H1 (cell line): ENCODE measurements around the gene HOATZ. TPM values are rescaled to one million over a fixed set of nuclear protein-coding genes. Genes with fewer than 3 reads are reported as not detected.

Experiments used
- CTCF ChIA-PET: fragments of 300-600 bp; sonication (Branson Sonifier 250); formaldehyde crosslinking; loops from one replicate; lab custom pipeline; 2021; ENCODE audit not compliant: partially characterized antibody; lab: Charles Lee
- POLR2A ChIA-PET: fragments of 300-600 bp; sonication (Branson Sonifier 250); formaldehyde crosslinking; loops from one replicate; lab custom pipeline; 2021; ENCODE audit warnings: inconsistent platforms; ENCODE audit not compliant: partially characterized antibody; lab: Charles Lee
- DNase-seq, 2 experiments: peaks; one replicate each; pipeline versions ENCODE4 v3.0.0 to v3.0.0-alpha.2; 2010 to 2022; ENCODE audit warnings: low spot score in 2 of 2, low read depth in 1 of 2, mixed read lengths in 1 of 2
- FAIRE-seq: peaks from 2 replicates; lab custom pipeline; 2011; peaks lifted over from hg19 to GRCh38; lab: Jason Lieb, UNC
- H2AFZ ChIP-seq: 2 replicates; pipeline ENCODE4 v1.8.1; 2012; ENCODE audit warnings: low read length, inconsistent platforms
- H2AK5ac ChIP-seq: 2 replicates; pipeline ENCODE4 v1.6.1; 2013; ENCODE audit warnings: low read depth, low read length
- H2BK120ac ChIP-seq: replicated peaks from 2 replicates; pipeline ENCODE3; 2013; ENCODE audit warnings: low read depth, low read length, inconsistent platforms
- H2BK12ac ChIP-seq: 2 replicates; pipeline ENCODE4 v1.6.1; 2013; ENCODE audit warnings: low read depth, low read length
- H2BK15ac ChIP-seq: 2 replicates; pipeline ENCODE4 v1.6.1; 2013; ENCODE audit warnings: low read length
- H2BK20ac ChIP-seq: 2 replicates; pipeline ENCODE4 v1.6.1; 2013; ENCODE audit warnings: low read length
- H2BK5ac ChIP-seq: 2 replicates; pipeline ENCODE4 v1.6.1; 2013; ENCODE audit warnings: low read depth, low read length
- H3K14ac ChIP-seq: 2 replicates; pipeline ENCODE4 v1.6.1; 2013; ENCODE audit warnings: inconsistent platforms; ENCODE audit not compliant: insufficient read length
- H3K18ac ChIP-seq: 2 replicates; pipeline ENCODE4 v1.6.1; 2013; ENCODE audit warnings: low read length; ENCODE audit errors: extremely low read depth
- H3K23ac ChIP-seq: 2 replicates; pipeline ENCODE4 v1.6.1; 2013; ENCODE audit warnings: inconsistent platforms; ENCODE audit not compliant: insufficient read length
- H3K23me2 ChIP-seq: 2 replicates; pipeline ENCODE4 v1.6.1; 2013; ENCODE audit warnings: low read depth, low read length
- H3K27ac ChIP-seq: 2 replicates; pipeline ENCODE4 v1.6.1; 2011; ENCODE audit warnings: low read depth, low read length, inconsistent platforms
- H3K27me3 ChIP-seq, 4 experiments: replicated peaks in 1 of 4; 1 replicate in 1 of 4; 2 replicates in 3 of 4; pipeline versions ENCODE4 v1.6.1 to v1.8.1; 2011 to 2013; ENCODE audit warnings: low read length in 3 of 4, mild to moderate bottlenecking in 3 of 4, inconsistent platforms in 2 of 4, mixed read lengths in 2 of 4, moderate library complexity in 1 of 4; ENCODE audit not compliant: control insufficient read depth in 3 of 4, insufficient read depth in 3 of 4; ENCODE audit errors: extremely low read depth in 1 of 4
- H3K36me3 ChIP-seq, 4 experiments: 2 replicates each; pipeline versions ENCODE4 v1.6.1 to v1.8.1; 2011 to 2013; ENCODE audit warnings: mild to moderate bottlenecking in 4 of 4, low read length in 3 of 4, moderate library complexity in 2 of 4, control low read depth in 1 of 4, inconsistent platforms in 1 of 4; ENCODE audit not compliant: insufficient read depth in 4 of 4, control insufficient read depth in 2 of 4
- H3K4ac ChIP-seq: replicated peaks from 2 replicates; pipeline ENCODE3; 2013; ENCODE audit warnings: low read length, low read depth, mixed read lengths, inconsistent platforms; ENCODE audit not compliant: insufficient read length
- H3K4me1 ChIP-seq, 4 experiments: replicated peaks in 1 of 4; 1 replicate in 1 of 4; 2 replicates in 3 of 4; pipeline versions ENCODE4 v1.6.1 to v1.8.1; 2011 to 2013; ENCODE audit warnings: low read length in 3 of 4, inconsistent platforms in 2 of 4, mixed read lengths in 1 of 4; ENCODE audit not compliant: insufficient read depth in 4 of 4, control insufficient read depth in 3 of 4
- H3K4me2 ChIP-seq, 2 experiments: 2 replicates each; pipeline versions ENCODE4 v1.6.1 to v1.8.1; 2011 to 2013; ENCODE audit warnings: low read depth in 2 of 2, low read length in 2 of 2, control low read depth in 1 of 2, inconsistent platforms in 1 of 2, mild to moderate bottlenecking in 1 of 2; ENCODE audit not compliant: insufficient read depth in 1 of 2
- H3K4me3 ChIP-seq, 4 experiments: fragments of 200-600, 300-600 bp in 1 of 4; sonication (generic), shearing (Covaris generic), sonication (Bioruptor Twin) in 1 of 4; 2 replicates each; pipeline versions ENCODE4 v1.5.1 to v1.8.1; 2011 to 2016; ENCODE audit warnings: low read length in 4 of 4, low read depth in 3 of 4, control low read depth in 2 of 4, inconsistent platforms in 2 of 4, mild to moderate bottlenecking in 2 of 4, mixed read lengths in 1 of 4, moderate library complexity in 1 of 4; ENCODE audit not compliant: insufficient read depth in 2 of 4; ENCODE audit errors: extremely low read depth in 1 of 4
- H3K56ac ChIP-seq: replicated peaks from 2 replicates; pipeline ENCODE3; 2013; ENCODE audit warnings: low read depth, mild to moderate bottlenecking, mixed read lengths, low read length, inconsistent platforms; ENCODE audit not compliant: insufficient read length
- H3K79me1 ChIP-seq: 2 replicates; pipeline ENCODE4 v1.6.1; 2013; ENCODE audit warnings: low read depth, low read length, control low read depth
- H3K79me2 ChIP-seq, 2 experiments: 2 replicates each; pipeline versions ENCODE4 v1.6.1 to v1.8.1; 2012 to 2013; ENCODE audit warnings: low read length in 2 of 2, mild to moderate bottlenecking in 2 of 2, inconsistent platforms in 1 of 2; ENCODE audit not compliant: insufficient read depth in 2 of 2, control insufficient read depth in 1 of 2
- H3K9ac ChIP-seq, 4 experiments: replicated peaks in 1 of 4; 1 replicate in 1 of 4; 2 replicates in 3 of 4; pipeline versions ENCODE4 v1.6.1 to v1.8.1; 2011 to 2013; ENCODE audit warnings: low read depth in 3 of 4, low read length in 3 of 4, control low read depth in 2 of 4, mild to moderate bottlenecking in 2 of 4, moderate library complexity in 2 of 4, inconsistent platforms in 1 of 4; ENCODE audit errors: extremely low read depth in 1 of 4
- H3K9me3 ChIP-seq, 2 experiments: 2 replicates each; pipeline versions ENCODE4 v1.6.1 to v1.8.1; 2012 to 2013; ENCODE audit warnings: mild to moderate bottlenecking in 2 of 2, moderate library complexity in 2 of 2, control low read depth in 1 of 2, inconsistent platforms in 1 of 2, low read depth in 1 of 2, low read length in 1 of 2, mixed read lengths in 1 of 2; ENCODE audit not compliant: insufficient read depth in 2 of 2
- H4K20me1 ChIP-seq, 2 experiments: replicated peaks in 1 of 2; 2 replicates each; pipeline versions ENCODE3 to v1.8.1; 2011 to 2013; ENCODE audit warnings: inconsistent platforms in 2 of 2, low read length in 2 of 2, mild to moderate bottlenecking in 1 of 2; ENCODE audit not compliant: insufficient read depth in 2 of 2, control insufficient read depth in 1 of 2
- H4K5ac ChIP-seq: 2 replicates; pipeline ENCODE4 v1.6.1; 2013; ENCODE audit warnings: low read length, low read depth, mixed read lengths, inconsistent platforms; ENCODE audit not compliant: insufficient read length
- H4K8ac ChIP-seq: 2 replicates; pipeline ENCODE4 v1.8.0; 2013; ENCODE audit warnings: mild to moderate bottlenecking, moderate library complexity, low read length, inconsistent platforms; ENCODE audit not compliant: insufficient read depth; ENCODE audit errors: extremely low read depth
- H4K91ac ChIP-seq: replicated peaks from 2 replicates; pipeline ENCODE3; 2013; ENCODE audit warnings: low read length, mixed read lengths, inconsistent platforms; ENCODE audit not compliant: insufficient read length
- CHD2 ChIP-seq: IDR thresholded peaks from 2 replicates; pipeline ENCODE4 v1.6.1; 2012; ENCODE audit warnings: low read length, improper control_type of control experiment
- WGBS, 2 experiments: shearing (Covaris generic) in 1 of 2; methylation state at CpG; one replicate each; pipeline versions ENCODE4 v1.1.6 to v1.1.7; 2013 to 2015; ENCODE audit warnings: low lambda C conversion rate in 2 of 2, mixed read lengths in 2 of 2, inconsistent platforms in 1 of 2, low coverage in 1 of 2, missing lambda C conversion rate in 1 of 2; ENCODE audit not compliant: insufficient replicate concordance in 2 of 2, insufficient coverage in 1 of 2, insufficient read length in 1 of 2; ENCODE audit errors: extremely low coverage in 1 of 2, missing lambda C conversion rate in 1 of 2; 5-methylcytosine and 5-hydroxymethylcytosine counted together
- polyA plus RNA-seq, 7 experiments: library from polyadenylated mRNA; depleted of rRNA in 3 of 7; stranded (reverse) in 5 of 7; unstranded in 2 of 7; fragments of >200 nt in 5 of 7; fragments of 200-250 nt in 2 of 7; gene quantifications; 1 replicate in 5 of 7; 2 replicates in 1 of 7; 4 replicates in 1 of 7; pipeline versions ENCODE4 v1.2.1 to v1.2.3, GENCODE V29; 2011 to 2013; ENCODE audit warnings: missing spikeins in 2 of 7, mixed read lengths in 2 of 7
- total RNA-seq: library from RNA; stranded (reverse); fragmentation: NEBNext Ultra II Directional; extraction: Animal tissue kit (Norgen Biotek cat#: 25700); gene quantifications from 2 replicates; pipeline ENCODE4 v1.2.1, GENCODE V29; 2021

Gene HOATZ
- total and polyA plus RNA-seq, 2 of the 8 experiments (the other 6 are each of a cell fraction or from before 2014, with no cell fraction given): not detected

DNA sequence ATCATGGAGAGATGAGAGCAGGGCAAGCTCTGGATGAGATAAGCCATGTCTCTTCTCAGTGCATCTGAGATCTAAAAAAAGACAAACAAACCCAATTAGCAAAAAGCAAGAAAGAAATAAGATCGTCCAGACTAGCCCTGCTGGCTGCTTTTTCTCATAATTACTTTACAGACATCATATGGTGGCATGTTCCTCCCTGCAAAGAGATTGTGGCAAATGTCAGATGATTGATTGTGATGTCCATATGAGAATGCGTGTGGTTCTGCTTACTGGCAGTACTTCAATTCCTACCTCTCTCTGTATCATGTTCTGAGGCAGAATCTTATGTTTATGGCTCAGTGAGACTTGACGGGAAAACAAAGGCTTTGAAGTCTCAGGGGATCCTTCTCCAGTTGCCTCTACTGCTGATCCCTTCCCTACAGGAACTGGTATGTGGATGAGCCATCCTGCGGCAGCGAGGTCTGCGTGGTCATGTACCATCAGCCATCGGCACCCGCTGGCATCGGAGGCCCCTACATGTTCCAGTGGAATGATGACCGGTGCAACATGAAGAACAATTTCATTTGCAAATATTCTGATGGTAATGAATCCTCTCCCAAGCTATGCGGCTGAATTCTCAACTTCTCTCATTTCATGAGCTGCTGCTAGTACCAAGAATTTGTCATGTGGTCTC lies 34.8 kb downstream of the HOATZ start:
- H2AK5ac ChIP-seq: no peak overlapping the region
- H3K14ac ChIP-seq: no peak overlapping the region
- peaks cover 0 to 17% (median 3%) of the 10 kb centered on the region in 4 experiments; a peak in 4 of 7 replicates for H3K4me1 ChIP-seq
- POLR2A ChIA-PET: interaction anchor here (0.7 kb wide), 1 partner anchor 33 kb away, joined by 3 read pairs; no protein-coding TSS in a partner anchor
- no peak overlapping the region for H3K18ac ChIP-seq
- H4K5ac ChIP-seq: no peak overlapping the region
- no peak overlapping the region for H2BK15ac ChIP-seq
- CTCF ChIA-PET: interaction anchor here (1.4 to 6.1 kb wide), 5 partner anchors 10 to 15 kb away, joined by 3 to 30 read pairs (median 3); no protein-coding TSS in a partner anchor
- H3K4me3 ChIP-seq: no peak overlapping the region
- H3K9ac ChIP-seq: no peak overlapping the region
- DNase-seq (no peak), FAIRE-seq (no peak)
- no peak overlapping the region for H3K27ac ChIP-seq
- 81% methylated on average over 11 of the region's 11 CpGs; no CpG with 5 or more reads in 1 of the 2 experiments for WGBS, 2 experiments
- H2BK12ac ChIP-seq: no peak overlapping the region
- TF ChIP-seq CHD2: no peak
- no peak overlapping the region for H2BK20ac ChIP-seq
- H4K8ac ChIP-seq: no peak overlapping the region
- H3K9me3 ChIP-seq: no peaks in the 10 kb centered on the region
- no peak overlapping the region for H3K56ac ChIP-seq
- H4K20me1 ChIP-seq: no peaks in the 10 kb centered on the region
- no peaks in the 10 kb centered on the region for H3K79me1 ChIP-seq
- no peaks in the 10 kb centered on the region; the same call in 1 of the 2 replicates for H3K23me2 ChIP-seq
- no peak overlapping the region for H2BK5ac ChIP-seq
- no peaks in the 10 kb centered on the region; a peak in 1 of 8 replicates for H3K36me3 ChIP-seq
- H3K23ac ChIP-seq: no peak overlapping the region
- no peak overlapping the region for H4K91ac ChIP-seq
- no peak overlapping the region for H2BK120ac ChIP-seq
- no peak overlapping the region for H2AFZ ChIP-seq
- H3K79me2 ChIP-seq: no peaks in the 10 kb centered on the region
- 0 out of 7 replicates have a peak, but pooled peaks cover 0 to 1% (median 0%) of the 10 kb centered on the region in 4 experiments for H3K27me3 ChIP-seq
- no peak overlapping the region for H3K4me2 ChIP-seq
- H3K4ac ChIP-seq: no peak overlapping the region
